ENCODE measurements around the gene JADE3. TPM values are rescaled to one million over a fixed set of nuclear protein-coding genes. Genes with fewer than 3 reads are reported as not detected.

The JADE3 gene
- total RNA-seq, 1 experiment from 2014 or later, result 48.5 TPM

DNA sequence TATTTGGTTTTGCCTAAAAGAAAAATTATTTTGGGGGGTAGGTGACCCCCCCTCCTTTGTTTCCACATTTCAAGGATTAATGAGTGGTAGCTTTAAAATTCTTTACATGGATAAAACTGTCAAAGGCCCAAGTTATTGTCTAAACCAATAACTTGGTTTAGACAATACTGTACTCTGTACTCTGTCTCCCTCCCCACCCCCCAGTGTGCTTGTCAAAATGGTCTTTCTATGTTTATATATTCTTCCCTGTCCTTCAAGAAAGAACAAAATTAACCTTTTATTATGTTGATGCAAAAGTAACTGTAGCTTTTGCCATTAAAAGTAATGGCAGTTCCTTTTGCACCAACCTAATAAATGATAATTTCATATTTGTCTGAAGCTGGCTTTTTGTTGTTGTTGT lies 156.5 kb downstream of the JADE3 start:
- Histone ChIP-seq H3K9me3 (ENCODE audit: low read depth, low read length, poor library complexity, severe bottlenecking) (no peaks in the 10 kb centered on the region), H3K27me3 (replicated peaks; ENCODE audit: insufficient read depth, low read depth, low read length, poor library complexity) (no peaks in the 10 kb centered on the region), H3K27ac (ENCODE audit: low read depth, low read length, poor library complexity, severe bottlenecking) (no peak overlapping the region), H3K4me1 (ENCODE audit: insufficient read depth, low read length, poor library complexity, severe bottlenecking) (no peaks in the 10 kb centered on the region), H3K4me3 (ENCODE audit: low read depth, low read length, poor library complexity, severe bottlenecking) (no peak overlapping the region), H3K36me3 (ENCODE audit: insufficient read depth, low read length, poor library complexity, severe bottlenecking) (no peaks in the 10 kb centered on the region)
- intact Hi-C loops (cut with micrococcal nuclease; ENCODE audit: unreplicated experiment), result no loop called here
- no peak for DNase-seq (ENCODE audit: low spot score)
- no peak for TF ChIP-seq EZH2 (IDR thresholded peaks at IDR 0.05; ENCODE audit: borderline replicate concordance, low read depth, low read length, poor library complexity, severe bottlenecking)
- TF ChIP-seq, protein P1, sequence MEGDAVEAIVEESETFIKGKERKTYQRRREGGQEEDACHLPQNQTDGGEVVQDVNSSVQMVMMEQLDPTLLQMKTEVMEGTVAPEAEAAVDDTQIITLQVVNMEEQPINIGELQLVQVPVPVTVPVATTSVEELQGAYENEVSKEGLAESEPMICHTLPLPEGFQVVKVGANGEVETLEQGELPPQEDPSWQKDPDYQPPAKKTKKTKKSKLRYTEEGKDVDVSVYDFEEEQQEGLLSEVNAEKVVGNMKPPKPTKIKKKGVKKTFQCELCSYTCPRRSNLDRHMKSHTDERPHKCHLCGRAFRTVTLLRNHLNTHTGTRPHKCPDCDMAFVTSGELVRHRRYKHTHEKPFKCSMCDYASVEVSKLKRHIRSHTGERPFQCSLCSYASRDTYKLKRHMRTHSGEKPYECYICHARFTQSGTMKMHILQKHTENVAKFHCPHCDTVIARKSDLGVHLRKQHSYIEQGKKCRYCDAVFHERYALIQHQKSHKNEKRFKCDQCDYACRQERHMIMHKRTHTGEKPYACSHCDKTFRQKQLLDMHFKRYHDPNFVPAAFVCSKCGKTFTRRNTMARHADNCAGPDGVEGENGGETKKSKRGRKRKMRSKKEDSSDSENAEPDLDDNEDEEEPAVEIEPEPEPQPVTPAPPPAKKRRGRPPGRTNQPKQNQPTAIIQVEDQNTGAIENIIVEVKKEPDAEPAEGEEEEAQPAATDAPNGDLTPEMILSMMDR (conservative IDR thresholded peaks at IDR 0.05; ENCODE audit: low read depth, low read length), result no peak
- CTCF ChIA-PET, result no interaction called here
- BruUV-seq (replicated peaks), result no TSS peak
- POLR2A ChIA-PET (ENCODE audit: low non-redundant PET), result no interaction called here

DNA sequence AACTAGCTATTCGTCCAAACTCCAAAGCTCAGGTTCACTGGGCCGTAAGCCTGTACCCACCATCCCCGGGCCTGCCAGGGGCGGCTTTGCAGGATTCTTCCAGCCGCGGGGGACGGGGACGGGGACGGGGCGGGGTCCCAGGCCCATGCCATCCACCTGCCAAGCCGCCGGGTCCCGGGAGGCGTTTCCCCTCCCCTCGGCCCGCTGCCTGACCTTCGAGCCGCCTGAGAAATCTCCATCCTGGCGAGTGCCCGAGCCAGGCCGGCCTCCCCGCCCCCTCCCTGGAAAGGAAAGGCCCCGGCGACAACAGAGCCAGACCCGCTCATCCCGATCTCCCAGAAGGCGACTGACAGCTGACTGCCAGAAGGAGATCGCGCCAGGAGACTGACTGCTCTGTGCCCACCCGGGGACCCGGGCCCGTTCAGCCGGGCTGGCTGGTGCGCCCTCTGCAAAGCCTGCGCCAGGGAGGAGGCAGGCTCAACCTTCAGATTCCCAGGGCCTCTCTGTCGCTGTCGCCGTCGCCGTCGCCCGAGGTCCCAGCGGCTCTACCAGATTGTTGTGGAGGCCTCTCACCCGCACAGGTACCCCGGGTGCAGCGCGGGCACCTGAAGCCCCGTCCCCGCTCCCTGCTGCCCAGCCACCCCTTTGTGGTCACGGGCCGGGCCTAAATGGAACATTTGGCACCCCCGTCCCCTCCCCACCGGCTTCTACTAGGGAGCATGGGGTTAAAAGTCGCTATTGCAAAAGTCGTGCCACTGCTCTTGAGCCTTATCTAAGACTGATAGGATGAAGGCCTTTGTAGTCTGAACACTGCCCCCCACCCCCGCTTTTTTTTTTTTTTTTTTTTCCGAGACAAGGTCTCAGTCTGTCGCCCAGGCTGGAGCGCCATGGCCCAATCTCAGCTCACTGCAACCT lies 166.2 kb downstream of the JADE3 start, which contains the start of gene RGN:
Gene RGN (plus strand): TSS at position 315 of the 915 bp plus-strand sequence. CDS start 2,702 bp downstream, outside the sequence.
- no peaks in the 10 kb centered on the region for H3K4me1 ChIP-seq (ENCODE audit: insufficient read depth, low read length, poor library complexity, severe bottlenecking)
- TF ChIP-seq, protein P1 (conservative IDR thresholded peaks at IDR 0.05; ENCODE audit: low read depth, low read length), result no peak
- TF ChIP-seq EZH2 (IDR thresholded peaks at IDR 0.05; ENCODE audit: borderline replicate concordance, low read depth, low read length, poor library complexity, severe bottlenecking), result no peak
- no peak within 1 kb of the TSS for H3K27ac ChIP-seq (ENCODE audit: low read depth, low read length, poor library complexity, severe bottlenecking)
- intact Hi-C loops (cut with micrococcal nuclease; ENCODE audit: unreplicated experiment), result no loop called here
- ChIA-PET CTCF (no interaction called here), POLR2A (ENCODE audit: low non-redundant PET) (no interaction called here)
- BruUV-seq (replicated peaks), result no TSS peak
- H3K36me3 ChIP-seq (ENCODE audit: insufficient read depth, low read length, poor library complexity, severe bottlenecking), result no peaks in the 10 kb centered on the region
- H3K27me3 ChIP-seq (replicated peaks; ENCODE audit: insufficient read depth, low read depth, low read length, poor library complexity), result no peaks in the 10 kb centered on the region
- no peak for DNase-seq (ENCODE audit: low spot score)
- H3K9me3 ChIP-seq (ENCODE audit: low read depth, low read length, poor library complexity, severe bottlenecking), result no peaks in the 10 kb centered on the region
- no peak within 1 kb of the TSS for H3K4me3 ChIP-seq (ENCODE audit: low read depth, low read length, poor library complexity, severe bottlenecking)

DNA sequence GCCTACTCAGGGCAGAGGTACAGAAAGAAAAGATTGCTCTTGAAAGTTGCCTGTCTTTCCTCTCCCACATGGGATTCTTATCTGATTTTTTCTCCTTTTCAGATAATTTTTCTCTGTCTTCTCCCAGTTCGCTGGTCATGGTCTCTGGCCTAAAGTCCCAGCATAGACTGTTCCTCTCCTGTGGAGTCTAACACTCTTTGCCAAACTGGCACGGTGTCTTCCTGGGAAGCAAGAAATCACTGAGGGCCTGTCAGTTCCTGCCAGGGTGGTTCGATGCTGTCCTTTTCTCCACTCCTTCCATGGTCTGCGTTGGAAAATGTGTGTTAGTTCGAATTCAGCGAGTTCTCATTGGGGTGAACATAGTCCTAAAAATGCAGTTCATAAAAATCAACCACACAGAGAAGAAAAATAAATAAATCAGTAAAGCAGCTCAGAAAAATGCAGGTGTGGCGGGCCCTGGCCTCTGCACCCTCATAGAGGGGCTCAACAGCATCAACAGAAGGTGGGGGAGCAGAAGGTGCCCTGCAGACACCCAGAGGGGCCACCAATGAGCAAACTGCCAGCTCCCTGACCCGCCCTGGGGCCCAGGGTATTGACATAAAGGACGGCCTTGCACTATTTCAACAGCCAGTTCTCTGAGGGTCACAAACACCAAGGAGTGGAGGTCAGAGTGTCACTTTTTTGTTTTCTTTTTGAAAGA lies 168.1 kb downstream of the JADE3 start:
- Histone ChIP-seq H3K4me3 (ENCODE audit: low read depth, low read length, poor library complexity, severe bottlenecking) (no peak overlapping the region), H3K27me3 (replicated peaks; ENCODE audit: insufficient read depth, low read depth, low read length, poor library complexity) (no peaks in the 10 kb centered on the region), H3K36me3 (ENCODE audit: insufficient read depth, low read length, poor library complexity, severe bottlenecking) (no peaks in the 10 kb centered on the region), H3K4me1 (ENCODE audit: insufficient read depth, low read length, poor library complexity, severe bottlenecking) (no peaks in the 10 kb centered on the region), H3K9me3 (ENCODE audit: low read depth, low read length, poor library complexity, severe bottlenecking) (no peaks in the 10 kb centered on the region), H3K27ac (ENCODE audit: low read depth, low read length, poor library complexity, severe bottlenecking) (no peak overlapping the region)
- ChIA-PET CTCF (no interaction called here), POLR2A (ENCODE audit: low non-redundant PET) (no interaction called here)
- BruUV-seq (replicated peaks), result no TSS peak
- no peak for TF ChIP-seq EZH2 (IDR thresholded peaks at IDR 0.05; ENCODE audit: borderline replicate concordance, low read depth, low read length, poor library complexity, severe bottlenecking)
- TF ChIP-seq, protein P1 (conservative IDR thresholded peaks at IDR 0.05; ENCODE audit: low read depth, low read length), result no peak
- DNase-seq (ENCODE audit: low spot score), result no peak
- intact Hi-C loops (cut with micrococcal nuclease; ENCODE audit: unreplicated experiment), result no loop called here

Data from A673 (cell line).